MM.1S (cell line): Measurements from ENCODE around the gene CARD9.

Experiments
- DNase-seq: peaks from one replicate; pipeline ENCODE4 v3.0.0-alpha.2; 2015
- H2AFZ ChIP-seq: fragments of 300-600 bp; sonication (generic); 2 replicates; pipeline ENCODE4 v1.6.0; 2016; ENCODE audit warnings: antibody characterized with exemption, low read length
- H3F3A ChIP-seq: fragments of 300-600 bp; sonication (generic); 2 replicates; pipeline ENCODE4 v1.6.1; 2016; ENCODE audit warnings: mild to moderate bottlenecking, antibody characterized with exemption, low read length, moderate library complexity, mixed read lengths; ENCODE audit not compliant: insufficient read depth
- H3K27ac ChIP-seq: fragments of 300-600 bp; sonication (generic); 2 replicates; pipeline ENCODE4 v1.5.1; 2016; ENCODE audit warnings: mild to moderate bottlenecking, low read length
- H3K27me3 ChIP-seq: fragments of 300-600 bp; sonication (generic); replicated peaks from 2 replicates; pipeline ENCODE4 v1.6.0; 2016; ENCODE audit warnings: low read length; ENCODE audit not compliant: insufficient read depth
- H3K36me3 ChIP-seq: fragments of 300-600 bp; sonication (generic); replicated peaks from 2 replicates; pipeline ENCODE4 v1.6.1; 2016; ENCODE audit warnings: mild to moderate bottlenecking, low read length, mixed read lengths; ENCODE audit not compliant: insufficient read depth
- H3K4me1 ChIP-seq: fragments of 300-600 bp; sonication (generic); 2 replicates; pipeline ENCODE4 v1.6.1; 2016; ENCODE audit warnings: low read length, mixed read lengths
- H3K4me2 ChIP-seq: fragments of 300-600 bp; sonication (generic); 2 replicates; pipeline ENCODE4 v1.6.0; 2016; ENCODE audit warnings: low read depth, low read length
- H3K4me3 ChIP-seq: fragments of 300-600 bp; sonication (generic); 2 replicates; pipeline ENCODE4 v1.5.1; 2016; ENCODE audit warnings: low read length, mixed read lengths
- H3K79me2 ChIP-seq: fragments of 300-600 bp; sonication (generic); 2 replicates; pipeline ENCODE4 v1.6.1; 2016; ENCODE audit warnings: mixed run types, low read length, mixed read lengths
- H3K9ac ChIP-seq: fragments of 300-600 bp; sonication (generic); 2 replicates; pipeline ENCODE4 v1.6.1; 2016; ENCODE audit warnings: low read length, mixed read lengths
- H3K9me2 ChIP-seq: fragments of 300-600 bp; sonication (generic); replicated peaks from 2 replicates; pipeline ENCODE4 v1.6.1; 2016; ENCODE audit warnings: mild to moderate bottlenecking, low read length, mixed read lengths; ENCODE audit not compliant: insufficient read depth
- H3K9me3 ChIP-seq: fragments of 300-600 bp; sonication (generic); replicated peaks from 2 replicates; pipeline ENCODE4 v1.6.1; 2016; ENCODE audit warnings: mild to moderate bottlenecking, low read length, mixed read lengths; ENCODE audit not compliant: insufficient read depth
- H4K20me1 ChIP-seq: fragments of 300-600 bp; sonication (generic); 2 replicates; pipeline ENCODE4 v1.6.1; 2016; ENCODE audit warnings: mild to moderate bottlenecking, low read length, moderate library complexity, mixed read lengths; ENCODE audit not compliant: insufficient read depth
- CTCF ChIP-seq: fragments of 300-600 bp; sonication (generic); IDR thresholded peaks from 2 replicates; pipeline ENCODE4 v1.5.1; 2016; ENCODE audit warnings: antibody characterized with exemption, low read length, mixed read lengths
- EZH2 ChIP-seq: fragments of 300-600 bp; sonication (generic); optimal IDR thresholded peaks from 2 replicates; pipeline ENCODE3; 2017; ENCODE audit warnings: low read depth, mild to moderate bottlenecking, antibody characterized with exemption, low read length, mixed read lengths
- EZH2phosphoT487 ChIP-seq: fragments of 300-600 bp; sonication (generic); IDR thresholded peaks from 2 replicates; pipeline ENCODE4 v1.6.1; 2018; ENCODE audit warnings: antibody characterized with exemption, low read length

The CARD9 gene

GRCh38 chr9:136395020-136395340 is 21.5 kb upstream of the CARD9 start:
- no peak overlapping the region for H3K4me2 ChIP-seq
- no peaks in the 10 kb centered on the region for H3K9me3 ChIP-seq
- no peaks in the 10 kb centered on the region for H4K20me1 ChIP-seq
- H3K4me1 ChIP-seq = peaks cover 6% of the 10 kb centered on the region
- H2AFZ ChIP-seq = no peak overlapping the region
- H3K9ac ChIP-seq = no peak overlapping the region
- H3K79me2 ChIP-seq = peaks cover 29% of the 10 kb centered on the region
- H3K9me2 ChIP-seq = no peaks in the 10 kb centered on the region
- H3K27ac ChIP-seq = no peak overlapping the region
- no peaks in the 10 kb centered on the region for H3F3A ChIP-seq
- TF ChIP-seq EZH2phosphoT487 (no peak), CTCF (no peak), EZH2 (no peak)
- no peak overlapping the region for H3K4me3 ChIP-seq
- H3K27me3 ChIP-seq = no peaks in the 10 kb centered on the region
- H3K36me3 ChIP-seq = peaks cover 4% of the 10 kb centered on the region; the same call in 1 of the 2 replicates
- no peak for DNase-seq

- TF ChIP-seq EZH2phosphoT487 = no peak
- no peak for TF ChIP-seq EZH2
- no peak for TF ChIP-seq CTCF
- Histone ChIP-seq H3K4me3 (no peak overlapping the region), H3K4me2 (no peak overlapping the region), H3K79me2 (peaks cover 23% of the 10 kb centered on the region), H3K9ac (no peak overlapping the region), H3K27ac (no peak overlapping the region), H4K20me1 (no peaks in the 10 kb centered on the region), H3F3A (no peaks in the 10 kb centered on the region), H3K9me3 (no peaks in the 10 kb centered on the region), H3K27me3 (no peaks in the 10 kb centered on the region), H2AFZ (no peak overlapping the region), H3K9me2 (no peaks in the 10 kb centered on the region), H3K36me3 (peaks cover 4% of the 10 kb centered on the region; the same call in 1 of the 2 replicates), H3K4me1 (peaks cover 6% of the 10 kb centered on the region)
- no peak for DNase-seq
Measured at GRCh38 chr9:136394312-136395019, 21.0 kb upstream of the CARD9 start.

- Histone ChIP-seq H4K20me1 (no peaks in the 10 kb centered on the region), H3K36me3 (peaks cover 4% of the 10 kb centered on the region; the same call in 1 of the 2 replicates), H3K27me3 (no peaks in the 10 kb centered on the region), H3K4me2 (no peak overlapping the region), H3K4me1 (peaks cover 2% of the 10 kb centered on the region), H3K27ac (no peak overlapping the region), H3K9me3 (no peaks in the 10 kb centered on the region), H3K4me3 (no peak overlapping the region), H3K9ac (no peak overlapping the region), H2AFZ (no peak overlapping the region), H3F3A (no peaks in the 10 kb centered on the region), H3K9me2 (no peaks in the 10 kb centered on the region), H3K79me2 (peaks cover 14% of the 10 kb centered on the region)
- TF ChIP-seq EZH2 (no peak), CTCF (no peak), EZH2phosphoT487 (no peak)
- no peak for DNase-seq
Measured at GRCh38 chr9:136393531-136393930, 20.1 kb upstream of the CARD9 start.
